T-cell (primary cell): ENCODE measurements around the gene ZC3HAV1. TPM values are rescaled to one million over a fixed set of nuclear protein-coding genes. Genes with fewer than 3 reads are reported as not detected.

Experiments
- ATAC-seq, 4 experiments: fragments of 200-7000 bp in 3 of 4; fragments of 150-1000 bp in 1 of 4; cut with Tn5 transposase; replicated peaks in 1 of 4; 1 replicate in 3 of 4; 2 replicates in 1 of 4; pipeline ENCODE4 v1.10.0; 2021; ENCODE audit warnings: moderate library complexity in 3 of 4, mild to moderate bottlenecking in 2 of 4, moderate number of reproducible peaks in 1 of 4
- CTCF ChIA-PET, 2 donors: fragments of 300-600 bp; sonication (Branson Sonifier 250); formaldehyde crosslinking; loops; one replicate each; lab custom pipeline; 2022; ENCODE audit warnings: antibody characterized with exemption in 2 of 2; lab: Charles Lee
- POLR2A ChIA-PET, 2 donors: fragments of 300-600 bp; sonication (Branson Sonifier 250); formaldehyde crosslinking; loops; one replicate each; lab custom pipeline; 2022; ENCODE audit warnings: antibody characterized with exemption in 2 of 2; lab: Charles Lee
- DNase-seq, 35 experiments: peaks; one replicate each; pipeline versions ENCODE4 v3.0.0 to v3.0.0-alpha.2; 2013 to 2023
- H3K27ac ChIP-seq: one replicate; pipeline ENCODE4 v1.5.1; 2013; ENCODE audit warnings: low read length
- H3K27me3 ChIP-seq, 2 experiments: replicated peaks in 1 of 2; 1 replicate in 1 of 2; 2 replicates in 1 of 2; pipeline versions ENCODE4 v1.6.1 to v1.7.0; 2013; ENCODE audit warnings: low read length in 1 of 2, mixed read lengths in 1 of 2; ENCODE audit not compliant: control insufficient read depth in 2 of 2, insufficient read depth in 2 of 2; ENCODE audit errors: extremely low read depth in 1 of 2
- H3K36me3 ChIP-seq, 2 donors: 1 replicate in 1 of 2; 2 replicates in 1 of 2; pipeline versions ENCODE4 v1.6.1 to v1.7.0; 2013; ENCODE audit warnings: low read length in 1 of 2; ENCODE audit not compliant: control insufficient read depth in 2 of 2, insufficient read depth in 1 of 2; ENCODE audit errors: extremely low read depth in 1 of 2
- H3K4me1 ChIP-seq, 2 experiments: 1 replicate in 1 of 2; 2 replicates in 1 of 2; pipeline versions ENCODE4 v1.6.1 to v1.7.0; 2013; ENCODE audit warnings: low read length in 2 of 2, mixed read lengths in 1 of 2; ENCODE audit not compliant: insufficient read depth in 2 of 2, control insufficient read depth in 1 of 2; ENCODE audit errors: extremely low read depth in 1 of 2
- H3K4me3 ChIP-seq, 2 donors: 1 replicate in 1 of 2; 2 replicates in 1 of 2; pipeline versions ENCODE4 v1.5.1 to v1.7.0; 2013; ENCODE audit warnings: mild to moderate bottlenecking in 2 of 2, low read length in 1 of 2, moderate library complexity in 1 of 2; ENCODE audit not compliant: control insufficient read depth in 1 of 2; ENCODE audit errors: extremely low read depth in 1 of 2
- H3K9me3 ChIP-seq: 2 replicates; pipeline ENCODE4 v1.7.0; 2013
- H3K27ac Mint-ChIP-seq, 2 donors: one replicate each; pipeline ENCODE4 v1.8.0; 2020 to 2021; ENCODE audit warnings: mild to moderate bottlenecking in 2 of 2, mixed read lengths in 2 of 2
- H3K27me3 Mint-ChIP-seq, 2 donors: one replicate each; pipeline ENCODE4 v1.8.0; 2021 to 2022; ENCODE audit warnings: mixed read lengths in 2 of 2
- H3K36me3 Mint-ChIP-seq: one replicate; pipeline ENCODE4 v1.8.0; 2021; ENCODE audit warnings: mixed read lengths
- H3K4me1 Mint-ChIP-seq, 3 donors: one replicate each; pipeline ENCODE4 v1.8.0; 2020 to 2022; ENCODE audit warnings: mixed read lengths in 3 of 3, mild to moderate bottlenecking in 1 of 3
- H3K4me3 Mint-ChIP-seq, 3 donors: one replicate each; pipeline ENCODE4 v1.8.0; 2020 to 2022; ENCODE audit warnings: mild to moderate bottlenecking in 3 of 3, mixed read lengths in 3 of 3, moderate library complexity in 3 of 3
- H3K9me3 Mint-ChIP-seq, 3 donors: one replicate each; pipeline ENCODE4 v1.8.0; 2020 to 2022; ENCODE audit warnings: mixed read lengths in 3 of 3
- WGBS: methylation state at CpG from one replicate; pipeline ENCODE4 v1.1.5; 2013; ENCODE audit warnings: missing lambda C conversion rate; ENCODE audit not compliant: insufficient coverage; 5-methylcytosine and 5-hydroxymethylcytosine counted together
- total RNA-seq, 35 experiments: library from RNA in 6 of 35; stranded (reverse) in 6 of 35; fragments of 120-200 nt in 1 of 35; gene quantifications; one replicate each; pipeline versions ENCODE4 v1.2.1 to v1.2.4 and lab custom pipeline; 2013 to 2026

ZC3HAV1 gene
- total RNA-seq, 5 donors from 2014 or later (not counting 1 experiment from before 2014, with no cell fraction given): 148 to 201 (median 155) TPM

DNA sequence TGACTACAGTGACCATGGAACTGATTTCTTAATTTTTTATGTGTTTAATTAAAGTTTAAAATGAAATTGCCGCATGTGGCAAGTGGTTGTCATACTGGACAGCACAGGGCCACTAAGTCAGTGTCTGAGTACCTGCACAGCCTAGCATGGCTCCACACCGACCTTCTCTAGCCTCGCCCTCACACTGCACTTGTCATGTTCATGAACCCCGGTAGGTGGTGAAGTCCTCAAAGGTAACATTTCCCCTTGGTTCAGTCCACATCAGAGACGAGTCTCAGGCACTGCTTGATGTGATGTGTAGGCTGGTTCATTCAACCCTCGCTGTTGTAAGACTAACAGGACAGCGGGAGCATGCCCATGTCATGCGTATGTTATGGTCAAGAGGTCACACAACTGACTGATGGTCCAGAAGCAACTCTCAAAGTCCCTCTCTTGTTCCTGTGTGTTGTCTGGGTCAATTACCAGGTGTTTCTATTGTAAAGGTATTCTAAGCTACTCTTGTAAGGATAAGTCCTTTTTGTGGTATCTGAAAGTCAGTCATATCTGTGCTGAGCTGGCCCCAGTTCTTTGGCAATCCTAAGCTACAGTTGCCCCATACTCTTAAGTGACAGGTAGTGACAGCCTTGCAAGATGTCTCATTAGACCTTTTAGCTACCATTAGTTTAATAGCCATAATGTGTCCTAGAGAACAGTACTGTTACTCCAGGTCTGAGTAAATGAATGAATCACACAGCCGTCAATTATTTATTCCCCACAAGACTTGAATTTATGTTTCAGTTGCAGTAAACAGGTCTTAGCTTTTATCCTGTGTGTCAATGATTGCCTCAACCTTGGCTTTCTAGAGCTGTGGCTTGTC lies 40.7 kb downstream of the ZC3HAV1 start:
- H3K4me1 ChIP-seq: peaks cover 9 to 37% of the 10 kb centered on the region in 2 experiments
- Mint-ChIP-seq H3K27ac (peak overlapping the region; percentile 11 to 36), H3K9me3 (no peaks in the 10 kb centered on the region), H3K4me1 (peaks cover 66 to 79% (median 77%) of the 10 kb centered on the region in 3 donors), H3K36me3 (peaks cover 74% of the 10 kb centered on the region), H3K27me3 (no peaks in the 10 kb centered on the region), H3K4me3 (no peak overlapping the region)
- DNase-seq (peak in 4 of 35 experiments; percentile 10 to 34 (median 26)), ATAC-seq (peak in 3 of 4 experiments; percentile 36 to 51 (median 43))
- H3K36me3 ChIP-seq: peaks cover 21 to 92% of the 10 kb centered on the region in 2 donors
- CTCF ChIA-PET: interaction anchor here (0.6 to 1.3 kb wide), 6 partner anchors 17 to 182 kb away, joined by 3 to 5 read pairs (median 3); no protein-coding TSS in a partner anchor
- no peaks in the 10 kb centered on the region for H3K9me3 ChIP-seq
- POLR2A ChIA-PET: interaction anchor here (0.6 to 1.0 kb wide), 6 partner anchors 9 to 486 kb away, joined by 3 to 8 read pairs (median 3); no protein-coding TSS in a partner anchor
- peak overlapping the region; percentile 3 for H3K27ac ChIP-seq
- 80% methylated on average over 3 of the region's 9 CpGs for WGBS
- H3K27me3 ChIP-seq: no peaks in the 10 kb centered on the region
- no peak overlapping the region for H3K4me3 ChIP-seq

DNA sequence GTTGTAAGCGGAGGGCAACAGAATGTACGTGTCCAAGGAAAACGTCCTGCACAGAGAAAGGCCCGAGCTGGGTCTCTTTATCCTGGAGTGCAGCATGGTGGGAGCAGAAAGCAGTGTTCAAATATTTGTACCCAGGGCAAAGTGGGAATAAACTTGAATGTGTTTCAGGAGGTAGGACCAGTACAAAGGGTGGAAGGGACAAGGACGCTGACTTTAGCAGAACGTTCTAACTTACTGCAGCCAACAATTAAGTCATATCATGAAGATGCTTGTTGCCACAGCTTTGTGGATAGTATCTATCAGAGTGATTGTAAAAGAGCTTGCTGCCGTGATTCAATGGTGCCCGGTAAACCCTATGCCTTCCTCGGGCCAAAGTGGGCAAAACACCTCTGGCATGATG lies 43.2 kb downstream of the ZC3HAV1 start:
- no peak overlapping the region for H3K4me3 ChIP-seq
- Mint-ChIP-seq H3K4me3 (no peak overlapping the region), H3K27ac (peak overlapping the region; percentile 67 to 80), H3K27me3 (no peaks in the 10 kb centered on the region), H3K4me1 (peaks cover 72 to 77% (median 76%) of the 10 kb centered on the region in 3 donors), H3K36me3 (peaks cover 72% of the 10 kb centered on the region), H3K9me3 (no peaks in the 10 kb centered on the region)
- no peak for ATAC-seq
- H3K4me1 ChIP-seq: peaks cover 0 to 16% of the 10 kb centered on the region in 2 experiments
- no peak for DNase-seq
- H3K9me3 ChIP-seq: no peaks in the 10 kb centered on the region
- H3K27me3 ChIP-seq: no peaks in the 10 kb centered on the region
- no peak overlapping the region for H3K27ac ChIP-seq
- ChIA-PET CTCF (no interaction called here), POLR2A (interaction anchor here (0.5 to 1.2 kb wide), 4 partner anchors 11 to 29 kb away, joined by 3 read pairs; no protein-coding TSS in a partner anchor)
- 100% methylated on average over 1 of the region's 9 CpGs for WGBS
- H3K36me3 ChIP-seq: peaks cover 16 to 88% of the 10 kb centered on the region in 2 donors

DNA sequence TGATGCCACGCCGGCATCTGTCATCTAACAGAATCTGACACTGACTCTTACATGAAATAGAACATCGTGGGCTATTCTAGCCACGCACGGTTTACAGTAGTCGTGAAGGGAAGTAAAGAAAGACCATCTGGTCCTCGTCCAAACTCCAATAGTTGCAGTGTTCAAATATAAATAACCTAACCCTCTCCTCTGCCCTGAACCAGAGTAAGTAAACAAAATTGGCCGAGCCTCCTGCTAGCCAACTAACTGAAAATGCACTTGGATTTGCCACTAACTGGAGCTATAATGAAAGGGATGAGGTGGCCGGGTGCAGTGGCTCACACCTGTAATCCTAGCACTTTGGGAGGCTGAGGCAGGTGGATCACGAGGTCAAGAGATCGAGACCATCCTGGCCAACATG lies 44.2 kb downstream of the ZC3HAV1 start:
- no peaks in the 10 kb centered on the region for H3K9me3 ChIP-seq
- H3K27ac ChIP-seq: no peak overlapping the region
- peaks cover 81 to 85% (median 83%) of the 10 kb centered on the region in 3 donors for H3K4me1 Mint-ChIP-seq
- H3K9me3 Mint-ChIP-seq: no peaks in the 10 kb centered on the region
- DNase-seq: no peak
- H3K27ac Mint-ChIP-seq: peak overlapping the region; percentile 32 to 80
- peaks cover 3 to 11% of the 10 kb centered on the region in 2 experiments for H3K4me1 ChIP-seq
- peaks cover 80% of the 10 kb centered on the region for H3K36me3 Mint-ChIP-seq
- no peak overlapping the region for H3K4me3 ChIP-seq
- H3K4me3 Mint-ChIP-seq: no peak overlapping the region
- H3K27me3 ChIP-seq: no peaks in the 10 kb centered on the region
- POLR2A ChIA-PET: interaction anchor here (0.5 to 1.9 kb wide), 4 partner anchors 9 to 40 kb away, joined by 3 to 7 read pairs (median 4); no protein-coding TSS in a partner anchor
- WGBS: 94% methylated on average over 2 of the region's 11 CpGs
- ATAC-seq: no peak
- CTCF ChIA-PET: interaction anchor here (0.7 to 3.1 kb wide), 2 partner anchors 9 to 10 kb away, joined by 3 to 21 read pairs; no protein-coding TSS in a partner anchor
- no peaks in the 10 kb centered on the region for H3K27me3 Mint-ChIP-seq
- H3K36me3 ChIP-seq: peaks cover 16 to 93% of the 10 kb centered on the region in 2 donors

DNA sequence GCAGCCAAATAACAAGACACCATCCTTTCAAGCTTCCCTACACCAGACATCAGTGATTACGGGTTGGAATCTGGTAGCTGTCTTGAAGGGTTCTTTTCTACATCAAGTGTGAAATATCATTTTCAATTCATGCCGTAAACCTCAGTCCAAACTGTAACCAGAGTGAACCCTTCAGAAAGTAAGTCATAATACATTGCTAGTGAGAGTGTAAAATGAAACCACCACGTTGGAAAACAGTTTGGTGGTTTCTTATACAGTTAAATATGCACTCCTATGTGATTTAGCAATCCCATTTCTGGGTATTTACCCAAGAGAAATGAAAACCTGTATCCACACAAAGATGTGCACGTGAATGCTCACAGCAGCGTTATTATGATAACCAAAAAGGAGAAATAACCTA lies 48.1 kb downstream of the ZC3HAV1 start:
- ChIA-PET POLR2A (interaction anchor here (0.5 to 1.8 kb wide), 3 partner anchors 10 to 21 kb away, joined by 4 to 9 read pairs (median 8); no protein-coding TSS in a partner anchor), CTCF (interaction anchor here (1.0 to 2.6 kb wide), 3 partner anchors 14 to 24 kb away, joined by 3 to 23 read pairs (median 3); no protein-coding TSS in a partner anchor)
- peak overlapping the region; percentile 50 to 65 for H3K27ac Mint-ChIP-seq
- peaks cover 19 to 90% of the 10 kb centered on the region in 2 donors for H3K36me3 ChIP-seq
- no peaks in the 10 kb centered on the region for H3K27me3 ChIP-seq
- no CpG with 5 or more reads among the region's 5 CpGs for WGBS
- H3K27me3 Mint-ChIP-seq: no peaks in the 10 kb centered on the region
- H3K4me3 ChIP-seq: no peak overlapping the region
- DNase-seq: no peak
- H3K27ac ChIP-seq: peak overlapping the region; percentile 0
- peaks cover 64 to 74% (median 66%) of the 10 kb centered on the region in 3 donors for H3K4me1 Mint-ChIP-seq
- H3K36me3 Mint-ChIP-seq: peaks cover 71% of the 10 kb centered on the region
- no peak for ATAC-seq
- H3K4me3 Mint-ChIP-seq: no peak overlapping the region
- H3K4me1 ChIP-seq: peaks cover 9 to 11% of the 10 kb centered on the region in 2 experiments
- no peaks in the 10 kb centered on the region for H3K9me3 ChIP-seq
- no peaks in the 10 kb centered on the region for H3K9me3 Mint-ChIP-seq

DNA sequence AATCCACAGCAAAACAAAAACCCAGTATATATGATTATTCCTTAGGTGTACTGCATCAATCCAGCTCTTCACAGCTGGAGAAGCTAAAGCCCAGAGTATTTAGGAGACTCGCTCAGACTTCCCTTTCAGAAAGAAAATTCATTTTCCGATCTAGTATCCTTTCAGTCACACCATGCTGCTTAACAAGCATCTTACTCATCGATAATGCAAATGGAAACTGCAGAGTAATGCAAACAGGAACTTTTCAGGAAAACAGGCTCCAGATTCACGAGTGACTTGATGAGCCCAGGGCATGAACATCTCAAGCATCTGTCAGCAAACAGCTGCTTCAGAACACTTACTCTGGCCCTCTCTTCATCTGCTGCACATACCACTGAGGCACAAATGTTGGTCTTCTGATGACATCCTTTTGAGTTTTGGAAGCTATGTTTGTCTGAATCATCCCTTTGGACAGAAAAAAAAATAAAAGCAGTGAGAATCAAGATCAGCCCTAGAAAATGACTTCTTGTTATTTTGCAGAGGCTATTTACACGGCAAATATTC lies 48.8 kb downstream of the ZC3HAV1 start:
- H3K36me3 Mint-ChIP-seq: peaks cover 69% of the 10 kb centered on the region
- CTCF ChIA-PET: interaction anchor here (0.7 to 2.6 kb wide), 8 partner anchors 10 to 174 kb away, joined by 3 to 23 read pairs (median 4); no protein-coding TSS in a partner anchor
- WGBS: 74% methylated on average over 3 of the region's 5 CpGs
- H3K4me3 Mint-ChIP-seq: peak overlapping the region in 1 of 3 donors; percentile 27
- no peaks in the 10 kb centered on the region for H3K27me3 Mint-ChIP-seq
- DNase-seq (no peak), ATAC-seq (no peak)
- H3K4me3 ChIP-seq: no peak overlapping the region
- peaks cover 57 to 72% (median 64%) of the 10 kb centered on the region in 3 donors for H3K4me1 Mint-ChIP-seq
- POLR2A ChIA-PET: interaction anchor here (0.5 to 1.8 kb wide), 8 partner anchors 8 to 90 kb away, joined by 3 to 10 read pairs (median 6); no protein-coding TSS in a partner anchor
- H3K27me3 ChIP-seq: no peaks in the 10 kb centered on the region
- no peaks in the 10 kb centered on the region for H3K9me3 Mint-ChIP-seq
- H3K4me1 ChIP-seq: peaks cover 9 to 11% of the 10 kb centered on the region in 2 experiments
- peak overlapping the region; percentile 0 for H3K27ac ChIP-seq
- H3K27ac Mint-ChIP-seq: peak overlapping the region; percentile 50 to 65
- no peaks in the 10 kb centered on the region for H3K9me3 ChIP-seq
- peaks cover 15 to 90% of the 10 kb centered on the region in 2 donors for H3K36me3 ChIP-seq
